Measurements from ENCODE around the gene SLC15A4.

DNA sequence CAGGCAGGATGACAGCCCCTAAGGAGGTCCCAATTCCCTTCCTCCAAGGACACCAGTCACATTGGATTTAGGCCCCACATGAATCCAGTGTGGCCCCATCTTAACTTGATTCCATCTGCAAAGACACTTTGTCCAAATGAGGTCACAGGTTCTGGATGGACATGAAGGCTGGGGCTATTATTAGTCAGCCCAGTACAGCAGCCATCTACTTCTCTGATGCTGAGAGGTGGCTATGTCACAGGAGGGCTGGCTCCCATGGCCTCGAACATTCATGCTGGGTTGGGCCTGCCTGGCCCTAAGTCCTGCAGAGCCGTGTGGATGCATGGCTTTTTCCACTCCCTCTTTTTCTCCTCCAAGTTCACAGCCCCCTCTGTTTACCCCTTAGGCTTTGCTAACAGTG, 35.9 kb downstream of the SLC15A4 start:
- TF ChIP-seq REST (IDR thresholded peaks at IDR 0.05; ENCODE audit: insufficient replicate concordance, low read depth) (no peak), CTCF (IDR thresholded peaks at IDR 0.05; ENCODE audit: insufficient read depth, low read length) (no peak), POLR2AphosphoS5 (IDR thresholded peaks at IDR 0.05; ENCODE audit: low read depth) (no peak), GABPA (IDR thresholded peaks at IDR 0.05; ENCODE audit: low read depth) (no peak)
